GM12878 (cell line): Measurements from ENCODE around the gene RNF181. TPM values are rescaled to one million over a fixed set of nuclear protein-coding genes. Genes with fewer than 3 reads are reported as not detected.

ENCODE experiments used
- ATAC-seq: fragments of 200-7000 bp; cut with Tn5 transposase; 3 replicates; pipeline ENCODE4 v1.9.1; 2020; ENCODE audit warnings: mild to moderate bottlenecking, moderate library complexity
- BruUV-seq: library from RNA; stranded (reverse); fragments of 400-500 nt; replicated peaks from 2 replicates; lab custom pipeline; 2021; lab: Mats Ljungman, UMichigan
- CTCF ChIA-PET: fragments of 300-600 bp; sonication (Branson Sonifier 250); formaldehyde crosslinking; extraction: SDS; loops from one replicate; lab custom pipeline; 2021; ENCODE audit warnings: inconsistent platforms; lab: Yijun Ruan, JAX
- POLR2A ChIA-PET: fragments of 350-600 bp; formaldehyde crosslinking; extraction: SDS; loops from one replicate; lab custom pipeline; 2021; ENCODE audit warnings: inconsistent platforms; lab: Charles Lee
- RAD21 ChIA-PET: fragments of 300-600 bp; sonication (Branson Sonifier 250); formaldehyde crosslinking; loops from one replicate; lab custom pipeline; 2023; ENCODE audit warnings: antibody characterized with exemption; ENCODE audit not compliant: unreplicated experiment; lab: Charles Lee
- SMC1A ChIA-PET: fragments of 300-600 bp; sonication (Branson Sonifier 250); formaldehyde crosslinking; loops from one replicate; lab custom pipeline; 2023; ENCODE audit not compliant: unreplicated experiment, uncharacterized antibody; lab: Charles Lee
- DNase-seq: peaks from one replicate; pipeline ENCODE4 v3.0.0-alpha.2; 2011; ENCODE audit warnings: low read depth, low spot score
- FAIRE-seq: peaks from 3 replicates; lab custom pipeline; 2011; peaks lifted over from hg19 to GRCh38; lab: Jason Lieb, UNC
- H2AFZ ChIP-seq: 2 replicates; pipeline ENCODE4 v1.6.0; 2011; ENCODE audit warnings: low read depth, low read length, control low read depth; ENCODE audit not compliant: control insufficient read depth
- H3K27ac ChIP-seq: 2 replicates; pipeline ENCODE4 v1.5.1; 2011; ENCODE audit warnings: control low read depth; ENCODE audit not compliant: control insufficient read depth, insufficient read depth
- H3K27me3 ChIP-seq, 2 experiments: replicated peaks in 1 of 2; 2 replicates each; pipeline versions ENCODE4 v1.6.0 to v1.6.1; 2011; ENCODE audit warnings: low read length in 1 of 2; ENCODE audit not compliant: control insufficient read depth in 2 of 2, insufficient read depth in 2 of 2
- H3K36me3 ChIP-seq, 2 experiments: 2 replicates each; pipeline ENCODE4 v1.5.1; 2011; ENCODE audit warnings: low read length in 1 of 2; ENCODE audit not compliant: control insufficient read depth in 2 of 2, insufficient read depth in 2 of 2
- H3K4me1 ChIP-seq: 2 replicates; pipeline ENCODE4 v1.6.1; 2011; ENCODE audit warnings: mild to moderate bottlenecking, low read length, moderate library complexity, mixed read lengths; ENCODE audit not compliant: control insufficient read depth, insufficient read depth
- H3K4me2 ChIP-seq: 2 replicates; pipeline ENCODE4 v1.6.0; 2011; ENCODE audit warnings: control low read depth; ENCODE audit not compliant: control insufficient read depth, insufficient read depth
- H3K4me3 ChIP-seq: fragments of 200-600 bp; sonication (generic); 2 replicates; pipeline ENCODE4 v1.5.1; 2016
- H3K79me2 ChIP-seq: 2 replicates; pipeline ENCODE4 v1.6.0; 2011; ENCODE audit warnings: low read length; ENCODE audit not compliant: control insufficient read depth, insufficient read depth
- H3K9ac ChIP-seq: 2 replicates; pipeline ENCODE4 v1.8.0; 2011; ENCODE audit warnings: low read length, control low read depth, mixed read lengths; ENCODE audit not compliant: control insufficient read depth, insufficient read depth
- H3K9me3 ChIP-seq: replicated peaks from 3 replicates; pipeline ENCODE4 v1.5.1; 2011; ENCODE audit warnings: mild to moderate bottlenecking, low read length; ENCODE audit not compliant: control insufficient read depth, insufficient read depth
- H4K20me1 ChIP-seq: 2 replicates; pipeline ENCODE4 v1.6.0; 2011; ENCODE audit not compliant: control insufficient read depth, insufficient read depth
- ASH2L ChIP-seq: fragments of 300-600, 200-600 bp; sonication (generic); IDR thresholded peaks from 2 replicates; pipeline ENCODE4 v1.6.1; 2017; ENCODE audit warnings: low read depth, mild to moderate bottlenecking, borderline replicate concordance
- BCL11A ChIP-seq: IDR thresholded peaks from 2 replicates; pipeline ENCODE4 v1.6.1; 2011; ENCODE audit warnings: low read depth, low read length
- CREM ChIP-seq: IDR thresholded peaks from 2 replicates; pipeline ENCODE4 v1.6.1; 2014; ENCODE audit warnings: antibody characterized with exemption, low read depth
- EED ChIP-seq: sonication (generic); IDR thresholded peaks from 2 replicates; pipeline ENCODE4 v1.6.1; 2016; ENCODE audit warnings: antibody characterized with exemption, low read depth
- HCFC1 ChIP-seq: fragments of 150-350 bp; IDR thresholded peaks from 2 replicates; pipeline ENCODE4 v1.6.1; 2014; ENCODE audit warnings: low read length
- HDGF ChIP-seq: fragments of 450-650 bp; IDR thresholded peaks from 2 replicates; pipeline ENCODE4 v1.6.1; 2016; ENCODE audit warnings: antibody characterized with exemption
- NBN ChIP-seq: fragments of 450-650 bp; IDR thresholded peaks from 2 replicates; pipeline ENCODE4 v1.6.1; 2016
- PML ChIP-seq: IDR thresholded peaks from 2 replicates; pipeline ENCODE4 v1.6.1; 2012; ENCODE audit warnings: low read length, inconsistent platforms
- SMAD1 ChIP-seq: fragments of 450-650 bp; IDR thresholded peaks from 2 replicates; pipeline ENCODE4 v1.6.1; 2018; ENCODE audit warnings: mild to moderate bottlenecking, low read depth; ENCODE audit not compliant: partially characterized antibody
- SUZ12 ChIP-seq: fragments of 200-600 bp; sonication (generic); IDR thresholded peaks from one replicate; pipeline ENCODE4 v1.6.1; 2018; ENCODE audit warnings: antibody characterized with exemption, mild to moderate bottlenecking; ENCODE audit not compliant: unreplicated experiment
- TCF7 ChIP-seq: IDR thresholded peaks from 2 replicates; pipeline ENCODE4 v1.6.1; 2014; ENCODE audit warnings: antibody characterized with exemption, borderline replicate concordance
- whole genome bisulfite sequencing: methylation state at CpG from one replicate; pipeline ENCODE4 v1.1.6; 2016; ENCODE audit warnings: low lambda C conversion rate; ENCODE audit not compliant: insufficient replicate concordance, insufficient coverage; ENCODE audit errors: missing lambda C conversion rate; 5-methylcytosine and 5-hydroxymethylcytosine counted together
- in situ Hi-C: fragments of 300-500 bp; cut with MboI; formaldehyde crosslinking; loops from 9 replicates; pipeline ENCODE4 v1.14.3; 2018; ENCODE audit warnings: mixed read lengths
- intact Hi-C: fragments of 100-400 bp; cut with micrococcal nuclease; formaldehyde crosslinking; loops from one replicate; pipeline ENCODE4 v1.14.2; 2022; ENCODE audit not compliant: unreplicated experiment
- polyA plus RNA-seq, 11 experiments: library from polyadenylated mRNA; depleted of rRNA in 4 of 11; unstranded in 6 of 11; stranded (reverse) in 5 of 11; fragments of >200 nt; fragmentation: Nextera tagmentation in 4 of 11; fragmentation: Illumina TruSeq in 1 of 11; extraction: Ambion mirVana in 4 of 11; extraction: Trizol in 1 of 11; gene quantifications; 1 replicate in 1 of 11; 2 replicates in 10 of 11; pipeline versions ENCODE4 v1.2.1 to v1.2.3, GENCODE V29; 2011 to 2016; ENCODE audit warnings: inconsistent platforms in 2 of 11, missing spikeins in 2 of 11, low read depth in 1 of 11
- total RNA-seq, 4 experiments: library from RNA; depleted of rRNA in 3 of 4; stranded (reverse); fragments of >200 nt in 3 of 4; fragmentation: Illumina TruSeq in 1 of 4; extraction: Trizol in 1 of 4; gene quantifications; 2 replicates each; pipeline versions ENCODE4 v1.2.1 to v1.2.3, GENCODE V29; 2013 to 2021
- TF ChIP-seq, protein P1 (sequence below): fragments of 450-650 bp; IDR thresholded peaks from 2 replicates; pipeline ENCODE4 v1.6.1; 2017; ENCODE audit warnings: low read depth, mild to moderate bottlenecking, moderate library complexity
- TF ChIP-seq, protein P2 (sequence below): IDR thresholded peaks from 2 replicates; pipeline ENCODE4 v1.6.1; 2011; ENCODE audit warnings: mild to moderate bottlenecking, low read depth, low read length, moderate library complexity; ENCODE audit not compliant: insufficient replicate concordance
- TF ChIP-seq, protein P3 (sequence below): fragments of 450-650 bp; IDR thresholded peaks from 2 replicates; pipeline ENCODE4 v1.6.1; 2014; ENCODE audit warnings: mild to moderate bottlenecking
- TF ChIP-seq, protein P4 (sequence below): fragments of 450-650 bp; formaldehyde crosslinking; IDR thresholded peaks from 2 replicates; pipeline ENCODE4 v1.4.0; 2022; ENCODE audit warnings: mild to moderate bottlenecking, moderate library complexity

The RNF181 gene
- total and polyA plus RNA-seq, 10 of the 15 experiments (the other 5 are each of a cell fraction or from before 2014, with no cell fraction given), result 101 to 409 (median 213) TPM

- Histone ChIP-seq H3K9ac (no peak overlapping the region), H3K27ac (no peak overlapping the region), H3K79me2 (no peaks in the 10 kb centered on the region), H3K4me2 (no peak overlapping the region), H3K9me3 (no peaks in the 10 kb centered on the region), H3K4me3 (no peak overlapping the region), H3K27me3 (no peaks in the 10 kb centered on the region), H3K4me1 (no peaks in the 10 kb centered on the region), H4K20me1 (no peaks in the 10 kb centered on the region), H3K36me3 (peaks cover 9 to 23% of the 10 kb centered on the region in 2 experiments), H2AFZ (no peak overlapping the region)
- no peak for DNase-seq
- CTCF ChIA-PET, result interaction anchor here (0.9 to 10.4 kb wide), 10 partner anchors 10 to 251 kb away, joined by 3 to 336 read pairs (median 4); partner anchors contain the start of genes MAT2A, RNF181 and SH2D6
- in situ Hi-C loops, result no loop called here
- no peak for FAIRE-seq
- BruUV-seq, result no TSS peak
- no peak for TF ChIP-seq BCL11A
- TF ChIP-seq TCF7, result no peak
- TF ChIP-seq CREM, result no peak
- TF ChIP-seq, protein P1, sequence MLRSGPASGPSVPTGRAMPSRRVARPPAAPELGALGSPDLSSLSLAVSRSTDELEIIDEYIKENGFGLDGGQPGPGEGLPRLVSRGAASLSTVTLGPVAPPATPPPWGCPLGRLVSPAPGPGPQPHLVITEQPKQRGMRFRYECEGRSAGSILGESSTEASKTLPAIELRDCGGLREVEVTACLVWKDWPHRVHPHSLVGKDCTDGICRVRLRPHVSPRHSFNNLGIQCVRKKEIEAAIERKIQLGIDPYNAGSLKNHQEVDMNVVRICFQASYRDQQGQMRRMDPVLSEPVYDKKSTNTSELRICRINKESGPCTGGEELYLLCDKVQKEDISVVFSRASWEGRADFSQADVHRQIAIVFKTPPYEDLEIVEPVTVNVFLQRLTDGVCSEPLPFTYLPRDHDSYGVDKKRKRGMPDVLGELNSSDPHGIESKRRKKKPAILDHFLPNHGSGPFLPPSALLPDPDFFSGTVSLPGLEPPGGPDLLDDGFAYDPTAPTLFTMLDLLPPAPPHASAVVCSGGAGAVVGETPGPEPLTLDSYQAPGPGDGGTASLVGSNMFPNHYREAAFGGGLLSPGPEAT, result no peak
- no peak for TF ChIP-seq ASH2L
- no peak for TF ChIP-seq SMAD1
- TF ChIP-seq, protein P2, sequence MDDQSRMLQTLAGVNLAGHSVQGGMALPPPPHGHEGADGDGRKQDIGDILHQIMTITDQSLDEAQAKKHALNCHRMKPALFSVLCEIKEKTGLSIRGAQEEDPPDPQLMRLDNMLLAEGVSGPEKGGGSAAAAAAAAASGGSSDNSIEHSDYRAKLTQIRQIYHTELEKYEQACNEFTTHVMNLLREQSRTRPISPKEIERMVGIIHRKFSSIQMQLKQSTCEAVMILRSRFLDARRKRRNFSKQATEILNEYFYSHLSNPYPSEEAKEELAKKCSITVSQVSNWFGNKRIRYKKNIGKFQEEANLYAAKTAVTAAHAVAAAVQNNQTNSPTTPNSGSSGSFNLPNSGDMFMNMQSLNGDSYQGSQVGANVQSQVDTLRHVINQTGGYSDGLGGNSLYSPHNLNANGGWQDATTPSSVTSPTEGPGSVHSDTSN, result no peak
- TF ChIP-seq, protein P3, sequence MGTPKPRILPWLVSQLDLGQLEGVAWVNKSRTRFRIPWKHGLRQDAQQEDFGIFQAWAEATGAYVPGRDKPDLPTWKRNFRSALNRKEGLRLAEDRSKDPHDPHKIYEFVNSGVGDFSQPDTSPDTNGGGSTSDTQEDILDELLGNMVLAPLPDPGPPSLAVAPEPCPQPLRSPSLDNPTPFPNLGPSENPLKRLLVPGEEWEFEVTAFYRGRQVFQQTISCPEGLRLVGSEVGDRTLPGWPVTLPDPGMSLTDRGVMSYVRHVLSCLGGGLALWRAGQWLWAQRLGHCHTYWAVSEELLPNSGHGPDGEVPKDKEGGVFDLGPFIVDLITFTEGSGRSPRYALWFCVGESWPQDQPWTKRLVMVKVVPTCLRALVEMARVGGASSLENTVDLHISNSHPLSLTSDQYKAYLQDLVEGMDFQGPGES, result no peak
- no peak for TF ChIP-seq EED
- no peak for TF ChIP-seq HDGF
- no peak for TF ChIP-seq NBN
- TF ChIP-seq, protein P4, sequence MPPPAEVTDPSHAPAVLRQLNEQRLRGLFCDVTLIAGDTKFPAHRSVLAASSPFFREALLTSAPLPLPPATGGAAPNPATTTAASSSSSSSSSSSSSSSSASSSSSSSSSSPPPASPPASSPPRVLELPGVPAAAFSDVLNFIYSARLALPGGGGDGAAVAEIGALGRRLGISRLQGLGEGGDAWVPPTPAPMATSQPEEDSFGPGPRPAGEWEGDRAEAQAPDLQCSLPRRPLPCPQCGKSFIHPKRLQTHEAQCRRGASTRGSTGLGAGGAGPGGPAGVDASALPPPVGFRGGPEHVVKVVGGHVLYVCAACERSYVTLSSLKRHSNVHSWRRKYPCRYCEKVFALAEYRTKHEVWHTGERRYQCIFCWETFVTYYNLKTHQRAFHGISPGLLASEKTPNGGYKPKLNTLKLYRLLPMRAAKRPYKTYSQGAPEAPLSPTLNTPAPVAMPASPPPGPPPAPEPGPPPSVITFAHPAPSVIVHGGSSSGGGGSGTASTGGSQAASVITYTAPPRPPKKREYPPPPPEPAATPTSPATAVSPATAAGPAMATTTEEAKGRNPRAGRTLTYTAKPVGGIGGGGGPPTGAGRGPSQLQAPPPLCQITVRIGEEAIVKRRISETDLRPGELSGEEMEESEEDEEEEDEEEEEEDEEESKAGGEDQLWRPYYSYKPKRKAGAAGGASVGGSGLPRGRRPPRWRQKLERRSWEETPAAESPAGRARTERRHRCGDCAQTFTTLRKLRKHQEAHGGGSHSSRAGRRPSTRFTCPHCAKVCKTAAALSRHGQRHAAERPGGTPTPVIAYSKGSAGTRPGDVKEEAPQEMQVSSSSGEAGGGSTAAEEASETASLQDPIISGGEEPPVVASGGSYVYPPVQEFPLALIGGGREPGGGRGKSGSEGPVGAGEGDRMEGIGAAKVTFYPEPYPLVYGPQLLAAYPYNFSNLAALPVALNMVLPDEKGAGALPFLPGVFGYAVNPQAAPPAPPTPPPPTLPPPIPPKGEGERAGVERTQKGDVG (CRISPR knock-in tag), result no peak
- TF ChIP-seq SUZ12, result no peak
- no peak for TF ChIP-seq PML
- no peak for TF ChIP-seq HCFC1
- intact Hi-C loops, result loop anchor here (5.0 kb wide), 2 partner anchors 223 to 248 kb away; partner anchors contain the start of gene TGOLN2
- RAD21 ChIA-PET, result interaction anchor here (0.7 to 7.7 kb wide), 8 partner anchors 8 to 159 kb away, joined by 3 to 179 read pairs (median 9); partner anchors contain the start of genes MAT2A, RNF181 and SH2D6
- POLR2A ChIA-PET, result interaction anchor here (0.9 to 2.8 kb wide), 5 partner anchors 8 to 130 kb away, joined by 3 to 14 read pairs (median 10); partner anchors contain the start of genes GGCX and SH2D6
- no peak for ATAC-seq
- WGBS, result 83% methylated on average over 4 of the region's 4 CpGs
- SMC1A ChIA-PET, result interaction anchor here (0.6 to 6.3 kb wide), 10 partner anchors 10 to 533 kb away, joined by 3 to 201 read pairs (median 13); partner anchors contain the start of genes GGCX, MAT2A and SH2D6
Observed at GRCh38 chr2:85549826-85550225, 45.7 kb upstream of the RNF181 start.
